GM18520 (cell line): ENCODE results near the gene EFHC1.

Source experiments
- ATAC-seq: cut with Tn5 transposase; IDR thresholded peaks from one replicate; pipeline ENCODE4 v1.9.1; 2021; ENCODE audit not compliant: unreplicated experiment

EFHC1 gene

DNA sequence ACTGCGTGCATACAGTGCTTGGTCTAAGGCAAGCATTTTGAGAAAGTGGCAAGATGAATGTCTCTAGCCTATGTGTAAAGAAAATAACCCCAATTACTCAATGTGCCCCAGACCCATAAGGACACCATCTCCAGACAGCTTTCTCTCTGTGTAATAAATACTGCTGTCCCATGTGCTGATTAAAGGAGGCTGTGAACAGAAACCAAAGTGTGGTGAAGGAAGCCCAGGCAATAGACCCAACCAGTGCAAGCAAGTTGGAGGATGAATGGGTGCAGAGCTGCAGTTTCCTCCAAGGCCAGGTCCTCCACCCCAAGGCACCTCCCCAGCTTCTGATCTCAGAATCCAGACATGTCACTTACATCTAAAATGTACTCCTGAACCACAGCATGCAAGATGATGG, 96.1 kb downstream of the EFHC1 start:
- no peak for ATAC-seq

DNA sequence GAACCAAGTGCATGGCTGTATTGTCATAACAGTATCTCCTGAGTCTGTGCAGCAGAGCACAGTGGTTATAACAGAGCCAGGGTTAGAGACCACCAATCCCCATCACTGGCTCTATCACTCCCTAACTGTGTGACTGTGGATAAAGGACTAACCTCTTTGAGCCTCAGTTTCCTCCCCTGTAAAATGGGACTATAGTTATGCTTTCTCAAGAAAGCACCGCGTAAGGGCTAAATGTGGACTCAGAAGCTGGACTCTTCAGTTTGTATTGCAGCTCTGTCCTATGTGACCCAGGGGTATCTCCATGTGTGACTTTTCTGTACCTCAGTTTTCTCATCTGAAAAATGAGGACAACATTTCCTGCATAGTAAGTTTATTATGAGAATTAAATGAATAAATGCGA, 96.8 kb downstream of the EFHC1 start:
- ATAC-seq = no peak

DNA sequence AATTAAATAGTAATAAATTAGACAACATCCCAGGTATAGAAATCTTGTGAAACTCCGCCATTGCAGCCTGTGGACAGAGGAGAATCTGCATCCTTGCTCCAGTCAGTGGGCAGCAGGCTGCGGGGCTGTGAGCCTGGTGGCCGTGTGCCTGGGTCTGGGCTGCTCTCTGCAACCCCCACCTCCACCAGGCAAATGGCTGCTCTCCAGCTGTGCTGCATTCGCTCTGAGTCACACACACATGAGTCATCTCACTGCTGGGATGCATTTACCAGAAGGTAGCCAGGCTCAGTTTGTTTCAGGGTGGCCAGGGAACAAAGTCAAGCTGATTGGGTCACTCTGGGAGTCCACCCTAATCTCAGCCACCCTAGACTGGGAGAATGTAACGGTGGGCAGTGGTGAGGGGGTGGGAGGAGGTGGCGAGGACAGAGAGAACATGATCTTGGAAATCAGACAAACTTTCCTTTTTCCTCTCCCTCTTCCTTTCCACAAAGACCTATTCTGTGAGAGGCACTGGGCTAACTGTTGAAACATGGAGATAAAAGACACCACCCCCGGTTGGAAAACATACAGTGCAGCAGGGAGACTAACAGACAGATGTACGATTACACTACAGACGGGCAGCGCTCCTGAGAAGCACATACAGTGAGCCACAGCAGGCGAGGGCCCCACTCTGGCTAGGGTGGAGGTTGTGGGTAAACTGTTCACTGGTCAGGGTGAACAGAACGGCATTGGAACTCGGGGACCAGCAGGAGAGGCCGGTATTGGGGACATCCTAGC, 97.5 kb downstream of the EFHC1 start:
- peak; percentile 98 for ATAC-seq

DNA sequence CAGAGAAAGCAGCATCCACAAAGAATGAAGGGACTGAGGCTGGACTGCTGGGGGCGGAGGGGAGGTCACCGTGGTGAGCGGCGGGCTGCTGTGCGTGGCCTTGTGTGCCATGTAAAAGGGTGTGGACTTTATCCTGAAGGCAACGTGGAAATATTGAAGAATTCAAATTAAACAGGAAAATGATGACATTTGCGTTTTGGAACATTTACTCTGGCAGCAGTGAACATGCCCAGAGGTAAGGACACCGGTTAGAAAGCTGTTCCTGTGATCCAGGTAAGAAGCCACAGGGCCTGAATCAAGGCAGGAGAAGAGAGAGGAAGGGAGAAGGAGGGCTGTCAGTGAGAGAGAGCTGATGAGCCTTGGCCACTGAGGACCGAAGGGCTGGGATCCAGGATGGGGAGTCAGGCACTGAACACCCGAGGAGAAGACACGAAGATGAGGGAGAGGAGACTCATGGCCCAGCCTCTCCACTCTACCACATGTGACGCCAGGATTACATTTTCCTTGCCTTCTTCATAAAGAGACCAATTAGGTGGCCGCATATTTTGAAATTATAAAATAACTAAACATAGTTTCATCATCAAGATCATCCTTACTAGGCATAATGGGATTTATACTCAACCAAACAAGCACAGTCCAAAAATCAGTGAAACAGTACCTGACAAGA, 98.3 kb downstream of the EFHC1 start:
- no peak for ATAC-seq

DNA sequence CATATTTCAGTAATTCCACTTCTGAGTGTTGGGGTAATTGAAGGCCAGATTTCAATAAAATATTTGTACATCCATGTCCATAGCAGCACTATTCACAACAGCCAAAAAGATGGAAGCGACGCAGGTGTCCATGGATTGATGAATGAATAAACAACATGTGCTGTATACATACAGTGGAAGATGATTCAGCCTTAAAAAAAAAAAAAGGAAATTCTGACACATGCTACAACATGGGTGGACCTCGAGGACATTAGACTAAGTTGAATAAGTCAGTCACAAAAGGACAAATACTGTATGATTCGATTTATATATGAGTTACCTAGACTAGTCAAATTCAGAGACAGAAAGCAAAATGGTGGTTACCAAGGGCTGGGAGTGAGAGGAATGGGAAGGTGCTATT, 99.5 kb downstream of the EFHC1 start:
- ATAC-seq = no peak

DNA sequence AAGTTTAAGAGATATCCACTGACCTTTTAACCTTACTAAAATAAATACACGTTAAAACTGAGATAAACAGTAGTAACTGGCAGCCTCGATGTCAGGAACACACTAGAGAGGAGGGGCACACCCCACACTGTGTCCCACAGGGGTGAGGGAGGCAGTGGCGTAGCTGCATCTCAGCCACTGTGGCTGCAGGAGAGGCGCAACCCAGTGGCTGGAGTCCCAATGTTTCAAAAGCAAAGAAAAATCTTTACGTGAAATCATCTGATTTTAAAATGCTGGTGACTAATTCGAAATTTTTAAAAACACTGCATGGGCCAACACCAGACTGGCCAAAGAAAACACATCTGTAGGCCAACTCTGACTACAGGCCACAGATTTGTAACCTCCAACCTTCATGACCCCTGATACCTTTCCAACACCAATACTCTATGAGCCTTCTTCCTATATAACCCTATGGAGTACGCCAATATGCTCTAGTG, 102.0 kb downstream of the EFHC1 start:
- ATAC-seq = no peak

DNA sequence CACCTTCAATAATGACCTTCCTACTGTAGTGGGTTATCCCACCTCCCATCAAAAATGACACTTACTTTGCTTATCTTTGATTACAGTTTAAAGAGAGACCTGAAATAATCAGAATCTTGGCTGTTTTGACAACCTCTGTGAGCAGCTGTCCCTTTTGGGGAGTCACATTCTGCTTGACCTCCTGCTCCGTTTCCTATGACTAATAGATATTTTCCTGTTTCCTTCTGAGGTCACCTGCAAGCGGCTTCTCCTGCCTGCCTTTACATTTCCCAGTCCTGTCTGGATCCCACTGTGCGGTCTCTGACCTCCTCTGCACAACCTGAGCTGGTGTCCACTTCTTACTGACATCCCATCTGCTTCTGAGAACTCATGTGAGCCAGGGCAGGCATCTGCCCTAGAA, 102.5 kb downstream of the EFHC1 start:
- no peak for ATAC-seq

DNA sequence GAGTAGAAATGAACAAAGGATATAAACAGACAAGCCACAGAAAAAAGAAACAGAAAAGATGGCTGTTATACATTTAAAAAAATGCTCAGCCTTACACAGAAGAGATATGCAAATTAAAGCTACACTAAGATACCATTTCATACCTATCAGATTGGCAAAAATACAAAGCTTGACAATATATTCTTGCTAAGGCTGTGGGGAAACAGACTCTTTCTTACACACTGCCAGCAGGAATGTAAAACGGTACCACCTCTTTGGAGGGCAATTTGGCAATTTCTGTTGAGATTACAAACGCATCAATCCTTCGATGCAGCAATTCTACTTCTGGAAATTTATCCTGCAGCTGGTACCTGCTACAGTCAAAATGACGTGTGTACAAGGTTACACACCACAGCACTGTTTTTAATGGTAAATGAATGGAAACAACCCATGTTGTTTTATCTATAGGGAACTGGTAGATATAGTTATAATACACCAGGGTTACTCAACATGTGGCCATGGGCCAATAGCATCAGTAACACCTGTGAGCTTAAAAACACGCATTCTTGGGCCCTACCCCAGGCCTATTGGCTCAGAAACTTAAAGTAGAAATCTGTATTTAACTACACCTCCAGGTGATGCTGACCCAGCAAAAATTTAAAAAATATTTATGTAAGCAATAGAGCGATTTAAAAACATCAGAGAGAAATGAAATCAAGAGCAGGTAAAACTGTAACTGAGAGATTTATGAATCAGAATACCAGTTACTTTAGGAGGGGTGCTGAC, 103.4 kb downstream of the EFHC1 start:
- no peak for ATAC-seq

DNA sequence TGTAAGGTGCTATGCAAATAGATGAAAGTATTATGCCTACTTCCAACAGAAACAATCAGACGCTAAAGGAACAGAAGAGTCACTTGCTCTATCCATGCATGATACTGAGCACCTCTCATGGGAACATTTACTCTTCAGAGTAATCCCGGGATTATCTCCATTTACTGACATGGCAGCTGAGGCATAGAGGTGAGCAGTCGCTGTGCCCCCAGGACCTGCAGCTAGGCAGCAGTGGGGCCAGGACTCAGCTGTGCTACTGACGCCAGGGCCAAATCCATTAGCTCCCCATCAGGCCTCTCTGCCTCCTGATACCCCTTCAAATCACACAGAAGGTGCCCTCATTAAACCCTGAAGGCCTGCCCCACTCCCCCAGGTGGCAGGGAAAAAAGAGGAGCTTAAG, 104.8 kb downstream of the EFHC1 start:
- no peak for ATAC-seq

DNA sequence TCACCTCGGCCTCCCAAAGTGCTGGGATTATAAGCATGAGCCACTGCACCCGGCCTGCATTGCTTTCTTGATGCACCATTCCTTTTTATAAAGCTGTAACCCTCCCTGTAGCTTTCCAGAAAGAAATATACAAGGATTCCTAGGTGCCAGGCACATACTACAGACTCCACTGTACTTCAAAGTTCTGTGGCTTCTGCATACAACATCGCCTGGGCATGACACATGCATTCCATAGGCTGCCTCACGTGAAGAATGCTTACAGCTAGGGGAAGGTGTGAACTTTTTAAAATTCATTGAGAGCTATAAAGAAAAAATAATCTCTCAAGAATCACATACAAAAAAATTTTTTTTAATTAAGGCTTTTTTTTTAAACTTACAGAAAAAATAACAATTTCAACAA, 106.5 kb downstream of the EFHC1 start:
- ATAC-seq = no peak

DNA sequence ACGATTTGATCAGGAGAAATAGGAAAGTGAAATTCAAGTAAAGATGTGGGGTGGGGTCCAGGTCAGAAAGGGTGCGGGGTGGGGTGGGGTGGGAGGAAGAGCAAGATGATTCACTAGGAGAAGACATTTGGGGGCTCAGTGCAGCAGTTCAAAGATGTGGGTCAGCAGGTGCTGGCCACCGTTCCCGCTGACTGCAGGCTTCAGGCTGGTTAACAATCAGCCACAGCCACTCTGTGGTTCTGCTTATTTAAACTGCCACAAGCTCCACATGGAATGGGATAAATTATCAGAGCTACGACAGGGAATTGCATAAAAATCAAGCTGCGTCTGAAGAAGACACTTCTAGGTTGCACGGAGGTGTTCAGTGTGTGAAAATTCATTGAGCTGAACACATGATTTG, 107.3 kb downstream of the EFHC1 start:
- ATAC-seq = no peak

DNA sequence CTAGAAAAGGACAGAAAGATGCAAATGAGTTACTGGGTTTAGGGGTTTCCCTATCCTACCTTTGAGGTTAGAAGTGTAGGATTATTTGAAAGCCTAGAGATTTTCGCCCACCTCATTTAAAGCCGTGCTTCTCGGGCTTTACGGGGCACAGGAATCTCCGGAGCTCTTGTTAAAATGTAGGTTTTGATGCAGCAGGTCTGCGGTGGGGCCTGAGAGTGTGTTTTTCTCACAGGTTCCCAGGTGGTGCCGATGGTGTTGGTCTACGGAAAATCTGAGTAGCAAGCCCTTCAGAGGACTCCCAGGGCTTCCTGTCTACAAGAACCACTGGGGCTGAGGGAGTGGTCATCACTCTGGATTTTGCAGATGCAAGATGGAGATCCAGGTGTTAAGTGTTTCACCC, 109.2 kb downstream of the EFHC1 start:
- ATAC-seq = no peak

DNA sequence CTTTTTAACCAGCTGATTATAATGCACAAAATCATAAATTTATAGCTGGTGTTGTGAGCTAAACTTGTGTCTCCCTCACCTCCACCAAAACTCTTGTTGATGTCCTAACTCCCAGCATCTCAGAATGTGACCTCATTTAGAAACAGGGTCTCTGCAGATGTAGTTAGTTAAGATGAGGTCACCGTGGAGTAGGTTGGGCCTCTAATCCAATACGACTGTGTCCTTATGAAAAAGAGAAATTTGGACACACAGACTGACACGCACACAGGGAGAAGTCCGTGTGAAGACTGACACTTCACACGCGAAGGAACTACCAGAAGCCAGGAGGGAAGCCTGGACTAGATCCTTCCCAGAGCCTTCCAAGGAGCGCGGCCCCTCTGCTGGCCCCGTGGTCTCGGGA, 110.2 kb downstream of the EFHC1 start:
- ATAC-seq = no peak

DNA sequence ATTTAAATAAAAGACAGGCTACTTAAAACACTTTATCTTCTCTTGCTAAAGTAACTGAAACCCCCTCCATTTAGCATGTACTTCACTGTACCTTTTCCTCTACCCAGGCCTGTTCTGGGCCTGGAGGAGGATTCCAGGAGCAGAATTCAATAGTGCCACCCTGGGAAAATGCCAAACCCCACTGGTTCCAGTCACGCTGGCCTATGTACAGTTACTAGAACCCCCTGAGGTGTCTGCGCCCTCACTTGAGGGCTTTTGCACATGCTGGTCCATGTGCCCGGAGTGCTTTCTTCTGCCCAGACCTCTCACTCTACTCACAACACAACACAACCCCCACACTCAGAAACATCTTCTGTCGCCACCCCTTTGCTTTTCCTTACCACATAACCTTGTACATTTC, 111.3 kb downstream of the EFHC1 start:
- ATAC-seq = no peak

DNA sequence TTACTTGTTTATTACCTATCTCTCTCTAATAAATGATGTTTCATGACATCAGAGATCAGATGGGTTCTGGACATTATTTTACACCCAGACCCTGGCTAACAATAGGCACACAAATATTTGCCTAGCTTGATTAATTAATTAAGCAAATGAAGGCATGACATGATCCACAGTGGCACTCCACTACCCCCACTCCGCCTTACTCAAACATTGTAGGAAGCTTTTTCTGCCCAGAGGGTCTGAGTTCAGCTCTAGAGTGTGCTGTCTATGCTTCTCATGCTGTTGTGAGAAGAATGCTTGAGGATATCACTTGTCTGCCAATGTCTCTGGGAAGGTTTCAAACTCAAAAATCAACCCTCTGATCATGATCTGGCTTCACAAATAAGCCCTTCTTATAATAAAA, 111.7 kb downstream of the EFHC1 start:
- no peak for ATAC-seq

DNA sequence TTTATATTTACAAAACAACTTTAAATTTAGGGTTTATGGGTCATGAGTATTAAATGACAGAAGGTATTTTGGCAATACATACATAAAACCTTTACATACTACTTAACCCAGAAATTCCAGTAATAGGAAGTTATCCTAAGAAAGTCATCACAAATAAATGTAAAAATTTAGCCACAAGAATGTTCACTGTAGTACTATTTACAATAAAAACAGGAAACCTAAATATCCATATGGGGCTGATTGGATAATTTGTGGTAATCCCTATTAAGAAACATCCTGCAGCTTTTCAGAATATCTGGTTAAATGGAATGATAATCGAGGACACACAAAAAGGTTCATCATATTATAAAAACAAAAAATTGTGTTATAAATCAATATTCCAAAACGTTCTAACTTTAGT, 112.3 kb downstream of the EFHC1 start:
- ATAC-seq = no peak

DNA sequence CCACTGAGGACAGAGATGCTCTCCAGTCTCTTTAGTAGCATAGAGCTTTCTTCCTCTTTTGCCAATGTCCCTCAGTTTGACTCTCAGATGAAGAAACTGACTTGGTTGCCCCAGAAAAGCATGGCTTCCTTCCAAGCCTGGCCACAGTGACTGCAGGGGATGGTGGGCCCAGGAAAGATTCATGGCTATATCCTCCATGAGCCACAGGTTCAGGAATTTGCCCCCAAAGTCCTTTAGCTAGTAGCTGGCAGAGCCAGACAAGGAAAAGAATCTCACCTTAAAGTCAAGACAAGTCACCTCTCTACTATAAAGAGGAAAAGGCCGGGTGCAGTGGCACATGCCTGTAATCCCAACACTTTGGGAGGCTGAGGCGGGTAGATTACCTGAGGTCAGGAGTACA, 113.3 kb downstream of the EFHC1 start:
- ATAC-seq = no peak

DNA sequence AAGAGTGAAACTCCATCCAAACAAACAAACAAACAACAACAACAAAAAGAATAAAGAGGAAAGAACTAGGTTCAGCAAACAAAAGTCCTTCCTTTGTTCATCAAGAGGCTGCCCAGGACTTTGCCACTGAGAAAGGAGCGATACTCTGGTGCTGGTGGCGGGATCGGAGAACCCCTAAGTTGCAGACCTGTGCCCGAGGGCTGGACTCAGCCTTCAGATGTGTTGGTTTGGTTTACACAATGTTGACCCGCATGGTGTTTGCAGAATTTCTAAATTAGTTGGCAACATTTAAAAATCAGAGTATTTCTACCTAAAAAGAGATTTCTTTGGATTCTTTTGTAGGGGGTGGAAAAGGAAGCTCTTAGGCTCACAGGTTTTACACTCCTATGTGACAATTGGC, 114.2 kb downstream of the EFHC1 start:
- ATAC-seq = no peak

DNA sequence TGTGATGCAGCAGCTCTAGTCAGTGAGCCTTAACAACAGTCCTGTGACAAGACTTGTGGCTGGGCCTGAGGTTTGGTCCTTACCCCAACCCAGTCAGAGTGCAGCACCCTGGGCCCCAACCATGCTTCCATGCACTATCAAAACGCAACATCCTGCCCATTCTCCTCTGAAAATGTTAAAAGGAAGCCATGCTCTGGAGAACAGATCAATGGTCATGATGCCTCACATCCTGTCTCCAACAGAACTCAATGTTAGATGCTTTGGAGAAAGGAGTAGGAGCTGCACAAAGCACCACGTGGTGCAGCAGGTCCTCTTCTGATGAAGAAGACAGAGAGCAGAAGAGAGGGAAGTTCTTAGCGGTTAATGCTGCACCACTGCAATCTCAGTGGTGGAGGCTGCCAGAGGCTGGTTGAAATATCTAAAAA, 114.8 kb downstream of the EFHC1 start:
- no peak for ATAC-seq

DNA sequence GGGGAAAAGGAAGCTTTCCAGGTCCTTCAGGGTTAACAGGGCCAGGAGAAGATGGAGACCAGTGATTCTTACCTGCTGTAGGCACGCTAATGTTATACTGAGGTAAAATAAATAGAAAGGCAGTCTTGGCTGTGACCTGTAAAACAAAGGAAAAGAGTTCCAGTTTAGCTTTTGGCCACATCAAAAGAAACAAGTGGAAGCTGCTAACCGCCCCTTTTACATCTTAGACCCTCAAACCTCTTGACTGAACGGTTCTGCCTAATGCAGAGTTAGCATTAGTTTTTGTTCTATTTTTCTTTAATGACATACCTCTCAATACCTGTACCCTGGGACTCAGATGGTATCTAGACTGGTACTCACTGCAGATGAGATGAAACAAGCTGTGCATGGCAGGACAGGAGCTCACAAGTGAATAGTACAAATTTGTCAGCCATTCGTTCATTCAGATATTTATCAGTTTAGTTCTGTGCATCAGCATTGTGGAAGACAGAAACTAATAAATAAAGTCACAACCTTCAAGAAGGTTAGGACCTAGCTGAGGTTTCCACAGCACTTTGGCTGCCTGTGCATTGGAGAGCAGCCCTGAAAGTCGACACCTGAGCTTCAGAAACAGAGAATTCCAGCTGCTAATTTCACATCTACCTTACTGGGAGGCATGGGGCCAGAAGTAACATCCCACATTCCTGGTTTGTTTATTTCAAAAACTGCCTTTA, 115.7 kb downstream of the EFHC1 start:
- no peak for ATAC-seq

DNA sequence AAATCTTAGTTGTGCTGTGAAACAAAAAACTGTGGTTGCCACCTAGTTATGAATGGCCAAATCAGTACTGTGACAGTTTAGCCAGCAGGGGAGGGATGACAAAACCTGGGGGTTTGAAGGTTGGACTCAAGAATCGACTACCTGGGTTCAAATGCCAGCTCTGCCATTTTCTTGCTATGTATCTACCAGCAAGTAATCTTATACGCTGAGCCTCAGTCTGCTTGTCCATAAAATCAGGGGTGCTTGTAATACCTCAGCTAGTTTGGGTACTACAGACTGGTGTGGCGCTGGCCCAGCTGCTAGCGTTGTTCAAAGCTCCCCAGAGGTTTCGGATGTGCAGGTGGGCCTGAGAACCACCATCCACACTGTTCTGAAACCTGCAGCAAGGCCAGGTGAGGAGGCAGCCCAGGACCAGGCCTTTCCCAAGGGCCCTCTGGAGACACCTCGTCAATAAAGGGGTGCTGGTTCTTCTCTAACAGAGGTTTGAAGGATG, 116.3 kb downstream of the EFHC1 start:
- ATAC-seq = no peak
